ENCODE measurements around the gene EXOC6B.
"Not testable (repeated sequence)": the region's sequence is repeated elsewhere in the genome, so short reads cannot be mapped to it uniquely, and the experiment has no call there.

DNA sequence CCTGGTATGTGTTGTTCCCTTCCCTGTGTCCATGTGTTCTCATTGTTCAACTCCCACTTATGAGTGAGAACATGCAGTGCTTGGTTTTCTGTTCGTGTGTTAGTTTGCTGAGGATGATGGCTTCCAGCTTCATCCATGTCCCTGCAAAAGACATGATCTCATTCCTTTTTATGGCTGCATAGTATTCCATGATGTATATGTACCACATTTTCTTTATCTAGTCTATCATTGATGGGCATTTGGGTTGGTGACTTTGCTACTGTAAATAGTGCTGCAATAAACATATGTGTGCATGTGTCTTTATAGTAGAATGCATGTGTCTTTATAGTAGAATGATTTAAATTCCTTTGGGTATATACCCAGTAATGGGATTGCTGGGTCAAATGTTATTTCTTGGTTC, 341.2 kb downstream of the EXOC6B start:
- TF ChIP-seq, protein P1, sequence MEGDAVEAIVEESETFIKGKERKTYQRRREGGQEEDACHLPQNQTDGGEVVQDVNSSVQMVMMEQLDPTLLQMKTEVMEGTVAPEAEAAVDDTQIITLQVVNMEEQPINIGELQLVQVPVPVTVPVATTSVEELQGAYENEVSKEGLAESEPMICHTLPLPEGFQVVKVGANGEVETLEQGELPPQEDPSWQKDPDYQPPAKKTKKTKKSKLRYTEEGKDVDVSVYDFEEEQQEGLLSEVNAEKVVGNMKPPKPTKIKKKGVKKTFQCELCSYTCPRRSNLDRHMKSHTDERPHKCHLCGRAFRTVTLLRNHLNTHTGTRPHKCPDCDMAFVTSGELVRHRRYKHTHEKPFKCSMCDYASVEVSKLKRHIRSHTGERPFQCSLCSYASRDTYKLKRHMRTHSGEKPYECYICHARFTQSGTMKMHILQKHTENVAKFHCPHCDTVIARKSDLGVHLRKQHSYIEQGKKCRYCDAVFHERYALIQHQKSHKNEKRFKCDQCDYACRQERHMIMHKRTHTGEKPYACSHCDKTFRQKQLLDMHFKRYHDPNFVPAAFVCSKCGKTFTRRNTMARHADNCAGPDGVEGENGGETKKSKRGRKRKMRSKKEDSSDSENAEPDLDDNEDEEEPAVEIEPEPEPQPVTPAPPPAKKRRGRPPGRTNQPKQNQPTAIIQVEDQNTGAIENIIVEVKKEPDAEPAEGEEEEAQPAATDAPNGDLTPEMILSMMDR (IDR thresholded peaks at IDR 0.05 in 4 of 5, conservative IDR thresholded peaks at IDR 0.05 in 1 of 5): not testable (repeated sequence)
- not testable (repeated sequence) for TF ChIP-seq POLR2A (IDR thresholded peaks at IDR 0.05)

All from gastrocnemius medialis (tissue), 4 donors.